Lung (tissue), 12 donors: ENCODE results near the gene MRPS10. TPM values are rescaled to one million over a fixed set of nuclear protein-coding genes. Genes with fewer than 3 reads are reported as not detected.

Experiments
- ATAC-seq: fragments of 200-7000 bp; cut with Tn5 transposase; one replicate; pipeline ENCODE4 v1.9.1; 2020; ENCODE audit warnings: moderate number of reproducible peaks; ENCODE audit not compliant: insufficient read depth, low FRiP score
- DNase-seq, 3 donors: peaks; one replicate each; pipeline ENCODE4 v3.0.0-alpha.2; 2013 to 2017
- H3K27ac ChIP-seq, 2 donors: one replicate each; pipeline ENCODE4 v1.5.1; 2013; ENCODE audit warnings: mild to moderate bottlenecking in 2 of 2, moderate library complexity in 2 of 2, control low read depth in 1 of 2, inconsistent platforms in 1 of 2, low read depth in 1 of 2, low read length in 1 of 2
- H3K27me3 ChIP-seq, 3 donors: one replicate each; pipeline ENCODE4 v1.5.1; 2013; ENCODE audit warnings: low read length in 2 of 3; ENCODE audit not compliant: control insufficient read depth in 3 of 3, insufficient read depth in 3 of 3
- H3K36me3 ChIP-seq, 4 donors: one replicate each; pipeline ENCODE4 v1.5.1; 2013; ENCODE audit warnings: low read length in 4 of 4, mild to moderate bottlenecking in 1 of 4, moderate library complexity in 1 of 4; ENCODE audit not compliant: control insufficient read depth in 4 of 4, insufficient read depth in 4 of 4
- H3K4me1 ChIP-seq, 5 donors: one replicate each; pipeline ENCODE4 v1.5.1; 2013; ENCODE audit warnings: low read length in 5 of 5, mild to moderate bottlenecking in 2 of 5, moderate library complexity in 1 of 5; ENCODE audit not compliant: control insufficient read depth in 5 of 5, insufficient read depth in 5 of 5
- H3K4me3 ChIP-seq: one replicate; pipeline ENCODE4 v1.5.1; 2013; ENCODE audit warnings: mild to moderate bottlenecking, control low read depth, moderate library complexity
- H3K9ac ChIP-seq, 2 donors: one replicate each; pipeline ENCODE4 v1.5.1; 2013; ENCODE audit warnings: low read length in 2 of 2, control low read depth in 1 of 2; ENCODE audit not compliant: insufficient read depth in 1 of 2
- H3K9me3 ChIP-seq, 4 donors: one replicate each; pipeline ENCODE4 v1.5.1; 2013; ENCODE audit warnings: low read length in 3 of 4, mild to moderate bottlenecking in 1 of 4, moderate library complexity in 1 of 4; ENCODE audit not compliant: control insufficient read depth in 4 of 4, insufficient read depth in 3 of 4
- CTCF ChIP-seq: IDR thresholded peaks from 2 replicates; pipeline ENCODE4 v1.5.1; 2012; ENCODE audit warnings: mild to moderate bottlenecking; ENCODE audit errors: control extremely low read depth, extremely low read depth
- WGBS, 2 donors: extraction: QIAGEN DNeasy Blood & Tissue Kit; methylation state at CpG; one replicate each; pipeline ENCODE4 v1.1.7; 2013; 5-methylcytosine and 5-hydroxymethylcytosine counted together
- polyA plus RNA-seq, 2 donors: library from polyadenylated mRNA; stranded (reverse); fragments of 200-250 nt; gene quantifications; one replicate each; pipeline ENCODE4 v1.2.1, GENCODE V29; 2013
- total RNA-seq, 2 donors: library from RNA; depleted of rRNA in 1 of 2; stranded (reverse); fragments of >200 nt in 1 of 2; gene quantifications; one replicate each; pipeline ENCODE4 v1.2.1, GENCODE V29; 2014 to 2021
- donor health status: control.
- donor health status: control.
- donor health status: Bipolar disorder and iron deficiency.
- donor health status: healthy.
- donor health status: DM: yes; HTN: yes; CAD: no.

MRPS10 gene
- total and polyA plus RNA-seq, 4 donors = 19.7 to 26.5 (median 22.5) TPM

GRCh38 chr6:42239333-42239732 lies 21.7 kb upstream of the MRPS10 start:
- no peak for TF ChIP-seq CTCF
- ATAC-seq (no peak), DNase-seq (no peak)
- H3K4me3 ChIP-seq = no peak overlapping the region
- H3K9me3 ChIP-seq = no peaks in the 10 kb centered on the region
- peaks cover 0 to 37% (median 14%) of the 10 kb centered on the region in 4 donors for H3K36me3 ChIP-seq
- H3K27me3 ChIP-seq = no peaks in the 10 kb centered on the region
- 90 to 92% methylated on average over 5 of the region's 5 CpGs for WGBS, 2 donors
- H3K4me1 ChIP-seq = no peaks in the 10 kb centered on the region
- no peak overlapping the region for H3K27ac ChIP-seq
- no peak overlapping the region for H3K9ac ChIP-seq

GRCh38 chr6:42237857-42238256 lies 20.2 kb upstream of the MRPS10 start:
- no peak overlapping the region for H3K4me3 ChIP-seq
- no peak for TF ChIP-seq CTCF
- 94 to 100% methylated on average over 1 of the region's 1 CpG for WGBS, 2 donors
- ATAC-seq = no peak
- no peak overlapping the region for H3K9ac ChIP-seq
- peaks cover 0 to 35% (median 10%) of the 10 kb centered on the region in 4 donors for H3K36me3 ChIP-seq
- H3K9me3 ChIP-seq = no peaks in the 10 kb centered on the region
- DNase-seq = no peak
- H3K4me1 ChIP-seq = no peaks in the 10 kb centered on the region
- no peak overlapping the region for H3K27ac ChIP-seq
- H3K27me3 ChIP-seq = no peaks in the 10 kb centered on the region

GRCh38 chr6:42236682-42237473 lies 19.2 kb upstream of the MRPS10 start:
- 83 to 84% methylated on average over 5 of the region's 5 CpGs for WGBS, 2 donors
- DNase-seq (no peak), ATAC-seq (no peak)
- H3K36me3 ChIP-seq = peaks cover 0 to 29% (median 6%) of the 10 kb centered on the region in 4 donors
- no peak overlapping the region for H3K9ac ChIP-seq
- H3K4me1 ChIP-seq = no peaks in the 10 kb centered on the region
- H3K9me3 ChIP-seq = no peaks in the 10 kb centered on the region
- no peaks in the 10 kb centered on the region for H3K27me3 ChIP-seq
- H3K4me3 ChIP-seq = no peak overlapping the region
- H3K27ac ChIP-seq = no peak overlapping the region
- TF ChIP-seq CTCF = no peak
